Esophagus muscularis mucosa (tissue), 4 donors: ENCODE results near the gene BFSP2. TPM values are rescaled to one million over a fixed set of nuclear protein-coding genes. Genes with fewer than 3 reads are reported as not detected.
A peak's percentile ranks its signal among the peaks of the same experiment; 100 is the strongest.
"Not testable (repeated sequence)": the region's sequence is repeated elsewhere in the genome, so short reads cannot be mapped to it uniquely, and the experiment has no call there.

Experiments
- DNase-seq: peaks from one replicate; pipeline ENCODE4 v3.0.0-alpha.2; 2017; ENCODE audit errors: extremely low spot score
- H3K27ac ChIP-seq, 4 donors: fragments of 200-600 bp; sonication (generic); replicated peaks in 1 of 4; 1 replicate in 3 of 4; 2 replicates in 1 of 4; pipeline ENCODE4 v1.5.1; 2016 to 2019; ENCODE audit warnings: mild to moderate bottlenecking in 1 of 4
- H3K27me3 ChIP-seq, 4 donors: fragments of 200-600 bp; sonication (generic); one replicate each; pipeline versions ENCODE4 v1.5.1 to v1.6.0; 2016 to 2019
- H3K36me3 ChIP-seq, 4 donors: fragments of 200-600 bp; sonication (generic); one replicate each; pipeline ENCODE4 v1.5.1; 2016 to 2019
- H3K4me1 ChIP-seq, 4 donors: fragments of 200-600 bp; sonication (generic); one replicate each; pipeline ENCODE4 v1.5.1; 2016 to 2019
- H3K4me3 ChIP-seq, 4 donors: fragments of 200-600 bp; sonication (generic); 1 replicate in 2 of 4; 2 replicates in 2 of 4; pipeline ENCODE4 v1.5.1; 2016 to 2019; ENCODE audit warnings: mild to moderate bottlenecking in 4 of 4, moderate library complexity in 1 of 4
- H3K9me3 ChIP-seq, 4 donors: fragments of 200-600 bp; sonication (generic); 1 replicate in 3 of 4; 2 replicates in 1 of 4; pipeline ENCODE4 v1.5.1; 2016 to 2019
- CTCF ChIP-seq, 3 experiments: fragments of 200-600 bp in 2 of 3; fragments of 450-650 bp in 1 of 3; sonication (generic) in 2 of 3; IDR thresholded peaks; one replicate each; pipeline ENCODE4 v1.5.1; 2017 to 2019; ENCODE audit warnings: antibody characterized with exemption in 3 of 3, mild to moderate bottlenecking in 2 of 3, moderate library complexity in 1 of 3
- EP300 ChIP-seq: sonication (generic); formaldehyde crosslinking; IDR thresholded peaks from one replicate; pipeline ENCODE4 v1.6.1; 2017; ENCODE audit warnings: antibody characterized with exemption
- POLR2A ChIP-seq: fragments of 450-650 bp; IDR thresholded peaks from one replicate; pipeline ENCODE4 v1.6.1; 2017; ENCODE audit warnings: antibody characterized with exemption, moderate library complexity, mild to moderate bottlenecking, low read depth
- POLR2AphosphoS5 ChIP-seq, 2 donors: sonication (generic); formaldehyde crosslinking; IDR thresholded peaks; one replicate each; pipeline ENCODE4 v1.6.1; 2017; ENCODE audit warnings: antibody characterized with exemption in 2 of 2
- WGBS: methylation state at CpG from one replicate; pipeline ENCODE4 v1.1.5; 2018; 5-methylcytosine and 5-hydroxymethylcytosine counted together
- intact Hi-C: fragments of 100-400 bp; cut with DNase I; formaldehyde crosslinking; loops from one replicate; pipeline ENCODE4 v1.15.1; 2023
- total RNA-seq, 4 donors: library from RNA; depleted of rRNA; stranded (reverse); fragments of >200 nt; gene quantifications; one replicate each; pipeline versions ENCODE4 v1.1.0 to v1.2.1, GENCODE V29; 2016

Gene BFSP2
- total RNA-seq, 4 donors from 2014 or later, result not detected

DNA sequence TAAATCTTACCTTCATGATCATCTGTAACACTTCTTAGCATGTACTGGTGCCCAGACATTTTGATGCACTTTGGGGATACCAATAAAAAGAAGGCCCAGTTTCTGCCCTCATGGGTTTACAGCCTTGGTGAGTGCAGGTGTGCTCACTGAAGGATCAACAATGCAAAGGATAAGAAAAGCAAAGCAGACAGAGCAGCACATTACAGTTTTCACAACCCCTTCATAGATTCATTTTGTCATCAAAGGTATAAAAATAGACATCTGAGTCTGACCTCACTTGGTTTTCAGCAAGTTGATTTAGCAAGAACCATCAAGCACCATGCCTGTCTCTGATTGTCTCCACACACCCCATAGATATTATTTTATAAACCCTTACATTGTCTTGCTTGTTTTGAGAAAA, 77.6 kb downstream of the BFSP2 start:
- intact Hi-C loops, result no loop called here
- peaks cover 14 to 22% (median 15%) of the 10 kb centered on the region in 4 donors for H3K4me1 ChIP-seq
- DNase-seq, result no peak
- TF ChIP-seq CTCF (IDR thresholded peaks at IDR 0.05), result no peak
- no peak for TF ChIP-seq POLR2AphosphoS5 (IDR thresholded peaks at IDR 0.05)
- no peak for TF ChIP-seq POLR2A
- TF ChIP-seq EP300, result no peak
- no peaks in the 10 kb centered on the region for H3K9me3 ChIP-seq
- no peaks in the 10 kb centered on the region for H3K36me3 ChIP-seq
- no peak overlapping the region for H3K27ac ChIP-seq
- H3K27me3 ChIP-seq, result no peaks in the 10 kb centered on the region
- H3K4me3 ChIP-seq, result no peak overlapping the region

DNA sequence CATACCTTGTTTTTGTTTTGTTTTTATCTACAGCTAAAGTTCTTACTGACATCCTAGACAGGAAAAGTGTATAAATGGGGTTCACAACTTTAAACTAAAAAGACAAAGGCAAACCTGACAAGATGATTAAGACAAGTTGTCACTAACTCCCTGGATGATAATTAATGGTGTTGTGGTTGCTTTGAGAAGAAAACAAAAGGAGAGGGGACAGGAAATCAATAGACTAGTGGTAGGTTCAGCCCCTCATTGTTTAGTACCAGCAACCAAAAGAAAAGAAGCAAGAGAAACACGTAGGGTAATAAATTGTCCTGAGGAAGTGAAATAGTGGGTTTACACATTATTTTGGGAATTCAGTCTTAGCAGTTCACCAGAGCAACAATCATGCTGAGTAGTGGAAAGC, 78.8 kb downstream of the BFSP2 start:
- TF ChIP-seq POLR2AphosphoS5 (IDR thresholded peaks at IDR 0.05) (no peak), POLR2A (no peak), EP300 (no peak), CTCF (IDR thresholded peaks at IDR 0.05) (no peak)
- DNase-seq, result no peak
- whole genome bisulfite sequencing, result 68% methylated on average over 1 of the region's 1 CpG
- H3K4me1 ChIP-seq, result peaks cover 13 to 16% (median 15%) of the 10 kb centered on the region in 4 donors
- H3K27me3 ChIP-seq, result no peaks in the 10 kb centered on the region
- no peak overlapping the region for H3K27ac ChIP-seq
- H3K36me3 ChIP-seq, result no peaks in the 10 kb centered on the region
- H3K4me3 ChIP-seq, result no peak overlapping the region
- intact Hi-C loops, result no loop called here
- no peaks in the 10 kb centered on the region for H3K9me3 ChIP-seq

- DNase-seq, result no peak
- WGBS, result 97% methylated on average over 2 of the region's 2 CpGs
- peaks cover 0 to under 1% (median 0%) of the 10 kb centered on the region in 4 donors for H3K9me3 ChIP-seq
Observed at GRCh38 chr3:133479401-133479800, 79.5 kb downstream of the BFSP2 start.

GRCh38 chr3:133479895-133480669, 80.2 kb downstream of the BFSP2 start:
- H3K4me1 ChIP-seq, result peaks cover 0 to 3% (median 2%) of the 10 kb centered on the region in 4 donors
- H3K27ac ChIP-seq, result no peak overlapping the region
- 96% methylated on average over 7 of the region's 7 CpGs for WGBS
- H3K27me3 ChIP-seq, result no peaks in the 10 kb centered on the region
- intact Hi-C loops, result no loop called here
- H3K36me3 ChIP-seq, result no peaks in the 10 kb centered on the region
- peak; percentile 53 for DNase-seq
- no peak for TF ChIP-seq POLR2AphosphoS5 (IDR thresholded peaks at IDR 0.05)
- no peak for TF ChIP-seq CTCF (IDR thresholded peaks at IDR 0.05)
- TF ChIP-seq EP300, result no peak
- no peak for TF ChIP-seq POLR2A
- no peak overlapping the region for H3K4me3 ChIP-seq
- peaks cover 0 to 6% (median 0%) of the 10 kb centered on the region in 4 donors for H3K9me3 ChIP-seq

More at GRCh38 chr3:133479401-133479800, 79.5 kb downstream of the BFSP2 start:
- no peak overlapping the region for H3K4me3 ChIP-seq
- no peaks in the 10 kb centered on the region for H3K36me3 ChIP-seq
- TF ChIP-seq CTCF (IDR thresholded peaks at IDR 0.05), result no peak
- TF ChIP-seq POLR2A, result no peak
- no peak for TF ChIP-seq POLR2AphosphoS5 (IDR thresholded peaks at IDR 0.05)
- TF ChIP-seq EP300, result no peak
- no peak overlapping the region for H3K27ac ChIP-seq
- intact Hi-C loops, result no loop called here
- no peaks in the 10 kb centered on the region for H3K27me3 ChIP-seq
- H3K4me1 ChIP-seq, result peaks cover 6 to 10% (median 9%) of the 10 kb centered on the region in 4 donors

- H3K27ac ChIP-seq, H3K9me3 ChIP-seq, DNase-seq, H3K27me3 ChIP-seq, H3K36me3 ChIP-seq, H3K4me3 ChIP-seq, intact Hi-C loops, H3K4me1 ChIP-seq: not testable (repeated sequence)
- WGBS, result 71% methylated on average over 5 of the region's 5 CpGs
Observed at GRCh38 chr3:133482474-133482873, 82.6 kb downstream of the BFSP2 start.
